ENCODE results near the gene SMIM35.

SMIM35 gene

GRCh38 chr11:118086913-118087768 is at the start of gene SMIM35:
SMIM35 (minus strand) TSS chr11:118086963; CDS start chr11:118086757, 206 bp downstream.
- DNase-seq: no peak

GRCh38 chr11:118136341-118136740 is 49.6 kb upstream of the SMIM35 start:
- no peak for DNase-seq

GRCh38 chr11:118135796-118136165 is 49.0 kb upstream of the SMIM35 start:
- DNase-seq: no peak

DNA sequence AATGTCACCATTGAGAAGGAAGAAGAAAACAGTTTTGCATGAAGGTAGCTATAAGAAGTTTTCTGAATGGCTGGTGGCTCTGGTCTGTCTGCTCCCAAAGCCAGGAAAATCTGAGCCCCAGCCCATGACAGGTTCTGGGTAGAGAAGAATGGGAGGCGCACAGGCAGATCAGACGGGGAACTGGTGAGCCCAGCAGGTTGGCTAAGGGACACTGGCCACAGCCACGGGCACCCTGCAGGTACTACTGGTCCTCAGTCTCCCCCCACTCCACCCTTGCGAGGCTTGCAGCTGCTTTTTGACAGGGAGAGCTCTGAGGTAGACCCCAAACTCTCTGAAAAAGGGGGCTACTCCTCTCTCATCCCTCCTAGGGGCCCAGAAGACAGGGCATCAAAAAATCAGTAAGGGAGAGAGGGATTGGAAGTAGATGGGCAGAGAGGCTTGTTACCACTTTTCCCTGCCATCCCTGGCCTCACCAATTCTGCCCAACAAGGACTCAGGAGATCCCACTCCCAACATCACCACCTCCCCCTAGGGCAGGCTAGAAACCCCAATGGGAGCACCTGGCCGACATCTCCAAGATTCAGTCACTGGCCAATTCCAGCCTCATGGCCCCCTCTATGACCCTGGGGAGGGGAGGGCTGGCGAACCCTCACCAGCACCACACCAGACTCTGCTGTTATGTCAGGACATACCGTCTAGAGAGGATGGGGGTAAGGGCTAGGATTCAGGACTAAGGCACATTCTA is 48.5 kb upstream of the SMIM35 start:
- no peak for DNase-seq

GRCh38 chr11:118133816-118134215 is 47.1 kb upstream of the SMIM35 start:
- DNase-seq: no peak

- DNase-seq: no peak
These were observed 45.8 kb upstream of the SMIM35 start for GRCh38 chr11:118132385-118133151.

DNA sequence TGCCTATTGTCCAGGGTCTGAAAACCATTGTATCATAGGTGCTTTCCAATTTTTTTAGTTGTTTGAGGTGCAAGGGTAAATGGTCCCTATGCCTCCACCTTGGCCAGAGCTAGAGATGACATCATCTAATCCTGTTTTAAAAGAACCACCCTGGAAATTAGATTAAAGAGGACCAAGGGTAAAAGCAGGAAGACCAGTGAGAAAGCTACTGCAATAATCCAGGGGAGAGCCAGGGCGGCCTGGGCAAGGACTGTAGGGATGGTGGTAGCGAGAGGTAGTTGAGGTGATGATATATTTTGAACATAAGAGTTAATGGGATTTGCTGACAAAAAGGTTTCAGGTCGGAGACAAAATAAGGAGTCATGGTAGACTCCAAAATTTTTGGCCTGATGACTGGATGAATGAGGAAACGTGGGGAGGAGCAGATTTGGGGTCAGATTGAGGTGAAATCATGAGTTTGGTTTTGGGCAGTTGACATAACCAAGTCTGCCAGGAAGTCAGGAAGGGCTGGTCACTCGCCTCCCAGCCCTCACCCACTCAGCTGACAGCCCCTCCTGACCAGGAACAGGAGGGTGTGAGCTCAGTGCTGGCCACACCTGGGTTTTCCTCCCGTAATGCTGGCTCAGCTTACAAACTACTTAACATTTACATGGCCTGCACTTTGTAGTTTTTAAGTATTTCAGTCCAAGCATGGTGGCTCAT is 42.9 kb upstream of the SMIM35 start:
- DNase-seq: no peak

GRCh38 chr11:118128721-118129470 is 42.1 kb upstream of the SMIM35 start:
- DNase-seq: no peak

DNA sequence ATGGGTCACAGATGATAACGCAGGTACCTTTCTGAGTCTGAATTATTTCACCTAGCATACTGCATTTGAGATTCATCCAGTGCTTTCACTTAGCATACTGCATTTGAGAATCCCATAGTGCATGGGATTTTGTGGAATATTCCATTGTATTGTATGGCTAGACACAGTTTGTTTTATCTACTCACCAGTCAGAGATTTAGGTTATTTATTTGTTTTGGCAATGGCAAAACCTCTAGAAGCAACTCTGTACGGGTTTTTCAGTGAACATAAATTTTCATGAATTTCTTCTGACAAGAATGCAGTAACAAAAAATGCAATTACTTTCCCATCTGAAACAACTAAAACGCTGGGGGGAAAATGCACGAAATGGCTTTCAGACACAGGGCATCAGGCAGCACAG is 41.5 kb upstream of the SMIM35 start:
- no peak for DNase-seq

DNA sequence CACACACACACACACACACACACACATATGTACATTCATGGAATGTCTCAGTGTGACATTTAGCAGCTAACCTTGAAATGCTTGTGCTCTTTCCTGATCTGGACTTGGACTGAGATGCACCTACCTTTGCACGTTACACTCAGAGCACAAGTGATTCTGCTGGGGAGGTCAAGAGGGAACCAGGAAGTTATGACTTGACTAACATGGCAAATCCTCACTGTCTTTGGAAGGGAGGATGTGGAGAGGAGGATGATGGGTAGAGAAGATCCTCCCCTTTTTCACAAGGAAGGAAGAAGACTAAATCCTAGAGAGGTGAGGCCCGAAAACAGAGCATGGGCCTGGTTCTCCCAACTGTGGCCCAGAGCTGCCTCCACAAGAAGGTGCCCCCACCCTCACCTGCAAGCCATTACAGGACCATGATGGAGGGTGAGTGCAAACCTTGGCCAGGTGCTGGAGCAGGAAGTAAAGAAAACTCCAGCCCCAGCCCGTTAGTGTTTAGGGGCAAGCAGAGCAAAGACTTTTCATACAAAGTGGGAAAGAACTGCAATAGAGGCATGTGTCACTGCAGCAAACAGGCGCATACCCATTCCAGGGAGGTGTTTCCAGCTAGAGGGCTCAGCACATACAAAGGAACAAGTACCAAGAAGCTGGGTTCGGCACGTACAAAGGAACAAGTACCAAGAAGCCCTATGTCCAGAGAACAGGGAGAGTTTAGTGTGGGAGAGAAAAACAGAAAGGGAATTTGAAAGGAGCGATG is 39.5 kb upstream of the SMIM35 start:
- DNase-seq: no peak

- DNase-seq: no peak
These were observed 38.3 kb upstream of the SMIM35 start for GRCh38 chr11:118124929-118125535.

GRCh38 chr11:118120793-118121192 is 34.0 kb upstream of the SMIM35 start:
- DNase-seq: no peak

GRCh38 chr11:118117790-118118601 is 31.2 kb upstream of the SMIM35 start:
- DNase-seq: no peak

DNA sequence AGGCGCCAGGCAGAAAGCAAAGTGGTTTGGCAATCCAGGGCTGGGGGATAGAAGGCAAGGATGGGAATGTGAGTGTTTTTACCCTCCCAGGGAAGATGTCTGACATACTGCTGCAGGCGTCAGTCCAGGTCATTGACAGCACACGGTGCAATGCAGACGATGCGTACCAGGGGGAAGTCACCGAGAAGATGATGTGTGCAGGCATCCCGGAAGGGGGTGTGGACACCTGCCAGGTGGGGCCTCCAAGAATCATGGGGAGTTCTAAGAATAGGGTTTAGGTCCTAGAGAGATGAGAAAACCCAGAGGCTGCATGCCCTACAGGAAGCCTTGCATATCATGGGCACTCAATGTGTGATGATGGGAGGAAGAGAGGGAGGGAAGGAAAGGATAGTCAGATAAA is 28.3 kb upstream of the SMIM35 start:
- no peak for DNase-seq

DNA sequence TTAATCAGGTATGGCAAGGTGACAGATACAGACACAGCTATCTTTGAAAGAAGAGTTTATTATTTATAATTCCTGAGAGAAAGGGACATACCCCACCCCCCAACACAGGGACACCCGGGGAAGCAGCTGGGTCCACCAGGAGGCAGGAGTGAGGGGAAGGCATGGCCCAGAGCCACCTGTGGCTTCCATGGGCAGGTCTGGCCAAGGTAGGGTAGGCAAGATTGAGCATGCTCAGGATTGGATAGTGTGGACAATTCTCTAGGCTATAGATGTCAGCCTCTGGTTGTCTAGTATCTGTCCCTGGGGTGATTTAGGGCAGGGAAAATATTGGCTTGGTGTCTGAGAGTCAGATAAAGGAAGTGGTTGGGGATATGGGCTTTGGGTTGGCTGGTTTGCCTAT is 27.5 kb upstream of the SMIM35 start:
- no peak for DNase-seq

DNA sequence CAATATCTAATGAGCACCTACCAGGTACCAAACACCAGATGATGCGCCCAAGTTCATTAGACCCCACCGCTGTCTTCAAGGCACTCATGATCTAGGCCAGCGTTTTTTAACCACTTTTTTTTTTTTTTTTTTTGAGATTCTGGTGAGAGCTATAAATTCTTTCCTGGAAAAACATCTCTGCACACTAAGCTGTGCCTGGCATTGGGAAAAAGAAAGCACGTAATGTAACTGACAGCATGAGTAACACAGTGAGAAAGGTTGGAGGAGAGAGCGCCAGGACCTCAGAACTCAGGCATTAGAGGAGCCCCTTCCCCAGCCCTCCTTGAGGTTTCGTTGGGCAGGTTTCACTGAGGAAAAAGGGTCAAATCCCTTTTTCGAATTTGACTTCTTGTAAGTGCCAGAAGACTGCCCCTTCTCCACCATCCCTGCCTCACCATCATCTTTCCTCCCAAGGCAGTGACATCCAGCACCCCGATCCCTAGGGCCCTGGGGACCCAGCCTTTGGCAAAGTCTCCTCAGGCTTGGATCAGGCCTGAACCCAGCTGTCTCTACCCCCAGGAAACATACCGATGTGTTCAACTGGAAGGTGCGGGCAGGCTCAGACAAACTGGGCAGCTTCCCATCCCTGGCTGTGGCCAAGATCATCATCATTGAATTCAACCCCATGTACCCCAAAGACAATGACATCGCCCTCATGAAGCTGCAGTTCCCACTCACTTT is 26.1 kb upstream of the SMIM35 start:
- DNase-seq: no peak

- no peak for DNase-seq
These were observed 24.9 kb upstream of the SMIM35 start for GRCh38 chr11:118111744-118112035.

DNA sequence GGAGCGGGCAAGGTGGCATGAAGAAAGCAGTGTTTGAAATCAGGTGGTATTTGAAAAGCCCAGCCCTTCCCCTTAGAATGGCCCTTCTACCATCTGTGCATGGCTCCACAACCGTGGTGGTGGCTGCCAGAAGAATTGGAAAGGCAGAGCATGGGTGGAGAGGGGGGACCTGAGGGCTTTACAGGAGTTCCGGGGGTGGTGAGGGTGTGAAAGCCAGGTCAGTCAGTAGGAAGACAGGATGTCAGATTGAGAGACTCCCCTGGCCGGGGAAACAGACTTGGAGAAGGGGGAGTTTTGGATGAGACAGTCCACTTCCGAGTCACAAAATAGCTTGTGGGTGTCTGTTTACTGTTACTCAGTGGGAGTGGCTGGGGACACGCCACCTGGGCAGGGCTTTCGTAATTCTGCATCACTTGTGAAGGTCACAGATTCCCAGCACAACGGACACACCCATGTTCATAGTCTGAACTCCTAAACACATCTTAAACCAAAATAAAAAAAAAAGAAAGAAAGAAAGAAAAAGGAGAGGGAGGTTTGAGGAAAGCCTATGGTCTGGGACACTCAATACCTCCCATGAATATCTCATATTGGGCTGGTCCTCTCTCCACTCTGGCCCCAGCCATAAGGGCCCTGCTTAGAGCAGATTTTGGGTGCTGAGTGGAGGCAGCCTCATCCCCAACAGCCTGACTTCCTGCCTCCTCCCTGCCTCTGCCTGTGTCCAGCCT is 24.4 kb upstream of the SMIM35 start:
- no peak for DNase-seq

DNA sequence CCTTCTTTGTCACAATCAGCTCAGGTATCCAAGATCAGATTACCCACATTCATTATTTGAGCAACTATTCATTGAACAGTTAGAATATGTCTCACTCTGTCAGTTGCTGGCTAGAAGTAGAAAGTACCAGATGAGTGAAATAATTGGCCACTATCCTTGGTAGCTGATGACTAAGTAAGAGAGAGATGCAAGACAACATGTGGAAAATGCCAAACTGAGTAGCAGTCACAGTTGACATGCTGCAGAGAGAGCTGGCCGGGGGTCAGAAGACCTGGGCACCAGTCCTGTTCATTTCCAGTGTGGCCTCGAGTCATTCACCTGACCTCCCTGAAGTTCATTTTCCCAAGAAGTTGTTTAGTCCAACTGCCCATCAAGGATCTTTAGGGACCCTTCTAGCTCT is 22.5 kb upstream of the SMIM35 start:
- DNase-seq: no peak

All from NCI-H1048 (cell line).